HG02610 (cell line): ENCODE data around the gene SRMS.

ENCODE experiments used
- ATAC-seq: cut with Tn5 transposase; IDR thresholded peaks from one replicate; pipeline ENCODE4 v1.9.1; 2021; ENCODE audit warnings: mild to moderate bottlenecking, moderate library complexity; ENCODE audit not compliant: unreplicated experiment

SRMS gene

GRCh38 chr20:63547725-63548480 is at the start of gene SRMS:
TSS of gene SRMS (minus strand) at chr20:63547749. CDS start at chr20:63547463, 286 bp downstream.
- no peak for ATAC-seq

DNA sequence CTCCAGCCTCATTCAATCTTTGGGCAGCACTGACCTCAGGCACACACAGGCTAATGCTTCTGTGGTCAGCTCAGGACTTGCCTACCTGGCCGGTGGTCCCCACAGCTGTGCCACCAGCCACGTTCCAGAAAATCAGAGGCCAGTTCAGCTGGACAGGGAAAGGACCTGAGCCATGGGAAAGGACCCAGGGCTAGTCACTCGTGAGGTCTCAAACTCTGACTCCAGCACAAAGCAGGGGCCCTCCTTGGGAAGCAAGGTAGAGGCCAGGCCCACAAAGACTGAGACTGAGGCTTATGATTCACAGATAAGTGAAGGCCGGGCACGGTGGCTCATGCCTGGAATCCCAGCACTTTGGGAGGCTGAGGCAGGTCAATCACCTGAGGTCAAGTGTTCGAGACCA is 48.9 kb upstream of the SRMS start:
- no peak for ATAC-seq

DNA sequence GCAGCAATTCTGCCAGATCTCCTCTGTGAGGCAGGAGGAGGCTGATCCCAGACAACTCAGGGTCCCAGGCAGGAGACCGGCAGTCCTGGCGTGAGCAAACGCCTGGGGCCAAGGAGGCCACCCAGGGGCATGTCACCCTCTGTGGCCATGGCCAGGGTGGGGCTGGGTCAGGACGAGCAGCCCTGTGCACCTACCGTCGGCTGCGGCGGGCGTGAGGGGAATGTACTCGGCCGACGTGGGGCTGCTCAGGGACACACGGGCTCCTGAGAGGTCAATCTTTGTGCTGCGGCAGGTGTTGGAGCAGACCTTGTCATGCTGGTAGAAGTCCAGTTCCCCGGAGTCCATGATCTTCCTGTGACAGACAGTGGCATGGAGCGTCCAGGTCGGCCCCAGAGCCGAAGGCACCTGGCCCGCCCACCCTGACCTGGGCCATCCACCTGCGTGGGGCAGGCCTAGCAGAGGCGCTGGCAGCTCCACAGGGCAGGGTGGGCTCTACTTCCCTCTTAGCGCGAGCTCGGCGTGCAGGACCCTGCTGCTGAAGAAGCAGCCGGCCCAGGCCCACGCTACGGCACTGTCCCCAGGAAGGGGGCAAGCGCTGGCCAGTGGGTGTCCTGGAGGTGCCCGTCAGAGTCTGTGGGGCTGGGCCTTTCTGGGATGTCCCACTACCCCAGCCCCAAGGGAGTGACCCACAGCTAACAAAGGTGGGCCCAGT is 48.0 kb upstream of the SRMS start:
- no peak for ATAC-seq

DNA sequence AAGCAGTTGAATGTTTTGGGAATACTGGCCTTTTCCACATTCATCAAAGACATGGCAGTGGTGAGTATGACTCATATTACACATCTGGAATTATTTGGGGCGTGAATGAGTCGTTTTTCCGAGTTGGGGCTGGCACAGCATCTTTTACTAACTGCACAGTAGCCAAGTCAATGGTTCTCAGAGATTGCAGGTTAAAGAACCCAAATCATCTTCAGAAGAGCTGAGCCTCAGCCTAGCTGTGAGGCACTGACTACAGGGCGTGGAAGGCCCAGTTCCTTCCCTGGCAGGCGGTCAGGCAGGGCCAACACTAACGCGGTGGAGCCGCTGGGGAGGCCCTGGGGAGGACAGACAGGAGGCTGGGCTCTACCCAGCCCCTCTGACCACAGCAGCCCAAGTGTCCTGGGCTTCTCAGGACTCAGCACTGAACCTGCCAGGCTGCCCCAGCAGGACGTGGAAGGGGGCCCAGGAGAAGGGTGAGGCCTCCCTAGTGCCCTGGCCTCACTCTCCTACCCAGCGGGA is 46.6 kb upstream of the SRMS start:
- ATAC-seq, result no peak

- no peak for ATAC-seq
Observed at GRCh38 chr20:63592661-63593060, 45.1 kb upstream of the SRMS start.

- ATAC-seq, result no peak
Observed at GRCh38 chr20:63591786-63592355, 44.3 kb upstream of the SRMS start.

DNA sequence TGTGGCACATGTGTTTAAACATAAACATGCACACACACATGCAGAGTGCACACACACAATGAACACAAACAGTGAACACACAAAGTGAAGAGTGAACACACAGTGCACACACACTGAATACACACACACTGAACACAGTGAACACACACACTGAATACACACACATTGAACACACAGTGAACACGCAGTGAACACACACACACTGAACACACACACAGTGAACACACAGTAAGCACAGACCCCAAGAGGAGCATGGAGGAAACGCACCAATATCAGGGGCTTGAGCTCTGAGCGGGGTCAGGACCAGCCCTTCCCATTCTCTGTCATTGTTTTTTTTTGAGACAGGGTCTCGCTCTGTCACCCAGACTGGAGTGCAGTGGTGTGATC is 43.6 kb upstream of the SRMS start:
- no peak for ATAC-seq

- ATAC-seq, result no peak
Observed at GRCh38 chr20:63590218-63591146, 42.9 kb upstream of the SRMS start.

GRCh38 chr20:63589261-63590217 is 42.0 kb upstream of the SRMS start:
- ATAC-seq, result no peak

- no peak for ATAC-seq
Observed at GRCh38 chr20:63588641-63589041, 41.1 kb upstream of the SRMS start.

- no peak for ATAC-seq
Observed at GRCh38 chr20:63587776-63588591, 40.4 kb upstream of the SRMS start.

- no peak for ATAC-seq
Observed at GRCh38 chr20:63587256-63587655, 39.7 kb upstream of the SRMS start.

GRCh38 chr20:63586797-63587196 is 39.2 kb upstream of the SRMS start:
- no peak for ATAC-seq

DNA sequence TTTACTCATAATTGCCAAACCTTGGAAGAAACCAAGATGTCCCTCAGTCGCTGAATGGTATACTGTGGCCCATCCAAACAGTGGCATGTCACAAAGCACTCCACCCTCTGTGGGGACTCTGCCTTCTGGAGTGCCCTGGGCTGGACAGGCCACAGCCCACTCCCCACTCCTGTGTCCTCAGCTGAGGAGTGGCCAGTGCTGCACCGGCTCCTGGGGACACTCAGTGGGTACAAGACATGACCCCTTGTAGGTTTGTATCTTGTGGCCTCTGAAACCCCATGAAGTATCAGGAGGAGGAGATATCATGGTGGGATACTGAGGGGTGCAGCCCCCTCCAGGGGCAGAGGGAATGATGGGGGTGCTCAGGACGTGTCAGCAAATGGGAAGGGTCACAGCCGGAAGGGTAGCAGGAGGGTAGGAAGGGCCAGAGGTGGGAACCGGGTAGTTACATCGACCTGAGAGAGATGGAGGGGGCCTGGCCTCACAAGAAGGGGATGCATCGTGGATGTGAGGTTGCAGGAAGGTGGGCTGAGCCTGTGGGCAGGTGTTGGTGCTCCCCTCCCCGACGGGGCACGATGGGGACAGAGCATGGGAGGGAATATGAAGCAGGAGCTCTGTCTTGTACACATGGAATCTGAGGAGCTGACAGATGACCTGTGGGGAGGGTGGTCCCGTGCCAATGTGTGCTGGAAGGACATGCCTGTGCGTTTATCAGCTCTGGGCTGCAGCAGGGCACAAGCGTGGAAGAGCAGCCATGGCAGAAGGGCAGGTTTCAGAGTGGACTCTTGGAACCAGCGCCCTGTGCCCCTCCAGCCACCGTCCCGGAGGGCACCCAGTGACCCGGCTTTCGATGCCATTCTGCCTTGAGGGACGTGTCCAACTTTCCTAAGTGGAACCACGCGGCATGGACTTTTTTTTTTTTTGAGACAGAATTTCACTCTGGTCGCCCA is 38.3 kb upstream of the SRMS start:
- ATAC-seq, result no peak

DNA sequence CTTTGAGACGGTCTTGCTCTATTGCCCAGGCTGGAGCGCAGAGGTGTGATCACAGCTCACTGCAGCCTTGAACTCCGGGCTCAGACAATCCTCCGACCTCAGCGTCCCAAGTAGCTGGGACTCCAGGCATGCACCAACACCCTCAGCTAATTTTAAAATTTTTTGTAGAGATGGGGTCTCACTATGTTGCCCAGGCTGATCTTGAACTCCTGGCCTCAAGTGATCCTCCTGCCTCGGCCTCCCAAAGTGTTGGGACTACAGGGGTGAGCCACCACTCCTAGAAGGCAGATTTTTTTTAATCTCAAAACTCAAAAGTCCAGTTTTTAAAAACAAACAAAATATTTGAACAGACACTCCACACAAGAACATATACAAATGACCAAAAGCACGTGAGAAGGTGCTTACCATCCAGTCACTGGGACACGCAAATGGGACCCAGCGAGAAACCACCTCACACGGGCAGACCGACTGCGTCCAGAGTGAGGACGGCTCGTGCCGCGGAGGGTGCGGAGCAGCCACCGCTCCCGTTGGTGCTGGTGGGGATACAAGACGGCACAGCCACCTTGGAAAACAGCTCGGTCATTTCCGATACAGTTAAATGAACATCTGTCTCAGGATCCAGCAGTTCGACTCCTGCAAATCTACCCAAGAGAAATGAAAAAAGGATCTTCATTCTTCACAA is 35.0 kb upstream of the SRMS start:
- ATAC-seq, result no peak

- no peak for ATAC-seq
Observed at GRCh38 chr20:63580796-63581461, 33.4 kb upstream of the SRMS start.
